ENCODE measurements around the gene KLF16. TPM values are rescaled to one million over a fixed set of nuclear protein-coding genes. Genes with fewer than 3 reads are reported as not detected.

The KLF16 gene
- total and polyA plus RNA-seq, 2 experiments from 2014 or later: 4.6 to 11.0 TPM

DNA sequence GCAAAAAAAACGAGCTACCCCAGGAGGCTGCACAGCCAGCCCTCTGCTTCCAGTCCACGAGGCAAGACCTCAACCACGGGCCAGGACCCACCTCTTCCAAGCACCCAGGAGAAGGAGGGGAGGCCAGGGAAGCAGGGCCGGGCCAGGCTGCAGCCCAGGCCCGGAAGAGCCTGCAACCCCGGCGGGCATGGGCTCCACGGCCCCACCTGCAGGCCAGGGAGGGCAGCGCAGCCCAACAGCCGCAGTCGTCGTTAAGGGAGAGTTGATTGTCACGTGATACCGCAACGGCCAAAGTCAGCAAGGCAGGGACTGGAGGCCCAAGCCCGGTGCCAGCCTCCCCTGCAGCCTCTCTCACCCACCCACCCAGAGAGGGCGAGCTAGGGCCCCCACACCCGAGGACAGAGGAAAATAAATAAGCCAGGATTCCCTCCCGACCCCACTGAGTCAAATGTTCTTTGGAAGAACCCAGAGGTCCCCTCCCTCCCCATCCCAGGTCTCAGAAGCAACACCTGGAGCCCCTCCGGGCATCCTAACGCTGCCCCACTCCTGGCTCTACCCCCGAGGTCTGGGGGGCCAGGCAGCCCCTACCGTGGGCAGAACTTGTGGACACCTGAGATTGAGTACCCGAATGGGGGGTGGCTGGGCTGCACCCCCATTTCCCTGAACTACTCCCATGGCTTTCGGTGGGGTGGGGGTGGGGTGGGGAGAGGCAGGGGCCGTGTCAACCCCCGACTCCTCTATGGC is 9.9 kb downstream of the KLF16 start:
- H3K4me1 ChIP-seq (ENCODE audit: insufficient read depth): peaks cover 31% of the 10 kb centered on the region
- H3K27me3 ChIP-seq (replicated peaks; ENCODE audit: insufficient read depth): no peaks in the 10 kb centered on the region
- H3K9me3 ChIP-seq (ENCODE audit: low read depth): no peaks in the 10 kb centered on the region
- no peaks in the 10 kb centered on the region for H3K36me3 ChIP-seq (ENCODE audit: low read depth)
- WGBS, 2 experiments (ENCODE audit: low coverage in 1 of 2, low lambda C conversion rate in 2 of 2, missing lambda C conversion rate in 2 of 2): 22 to 26% methylated on average over 22 to 26 of the region's 27 CpGs
- no peaks in the 10 kb centered on the region for H4K20me1 ChIP-seq (ENCODE audit: insufficient read depth)
- H3K79me2 ChIP-seq (ENCODE audit: insufficient read depth): peaks cover 75% of the 10 kb centered on the region
- no peak for TF ChIP-seq EZH2 (IDR thresholded peaks at IDR 0.05; ENCODE audit: insufficient read depth, poor library complexity, severe bottlenecking)
- TF ChIP-seq EZH2phosphoT487 (IDR thresholded peaks at IDR 0.05; ENCODE audit: insufficient read depth, low read depth): no peak
- peak overlapping the region; percentile 35 for H3K27ac ChIP-seq
- in situ Hi-C loops (cut with MboI): no loop called here
- H3K4me2 ChIP-seq (ENCODE audit: unreplicated experiment): peak overlapping the region; percentile 25
- DNase-seq: peak; percentile 92
- H3K9ac ChIP-seq: no peak overlapping the region
- H3F3A ChIP-seq (ENCODE audit: insufficient read depth): peaks cover 21% of the 10 kb centered on the region; the same call in 1 of the 2 replicates
- no peak overlapping the region for H2AFZ ChIP-seq
- no peak overlapping the region for H3K4me3 ChIP-seq
- no peaks in the 10 kb centered on the region for H3K9me2 ChIP-seq (ENCODE audit: insufficient read depth)

DNA sequence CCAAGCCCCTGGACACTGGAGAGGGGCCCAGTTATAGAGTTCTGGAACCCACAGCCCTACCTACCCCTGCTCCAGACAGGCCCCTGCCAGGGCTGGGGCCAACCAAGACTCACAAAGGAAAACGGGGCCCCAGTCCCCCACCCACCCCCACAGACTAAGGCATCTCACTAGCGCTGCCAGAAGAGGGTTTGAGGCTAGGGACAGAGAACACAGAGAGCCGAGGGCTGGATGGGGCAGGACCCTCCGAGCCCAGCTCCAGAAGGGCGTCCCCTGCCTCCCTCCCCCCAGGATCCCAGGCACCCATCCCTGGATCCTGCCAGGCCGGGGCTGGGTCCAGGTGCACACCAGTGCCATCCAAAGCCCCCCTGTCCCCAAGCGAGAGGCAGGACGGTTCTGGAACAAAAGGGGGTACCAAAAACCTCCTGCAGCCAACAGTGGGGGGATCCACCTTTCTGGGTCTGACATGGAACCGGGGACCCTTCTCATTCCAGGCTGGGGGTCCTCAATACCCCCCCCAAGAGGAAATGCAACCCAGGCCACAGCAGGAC is 10.7 kb downstream of the KLF16 start:
- no peak overlapping the region for H2AFZ ChIP-seq
- peaks cover 27% of the 10 kb centered on the region for H3K4me1 ChIP-seq (ENCODE audit: insufficient read depth)
- no peaks in the 10 kb centered on the region for H4K20me1 ChIP-seq (ENCODE audit: insufficient read depth)
- TF ChIP-seq EZH2phosphoT487 (IDR thresholded peaks at IDR 0.05; ENCODE audit: insufficient read depth, low read depth) (no peak), EZH2 (IDR thresholded peaks at IDR 0.05; ENCODE audit: insufficient read depth, poor library complexity, severe bottlenecking) (no peak)
- no peak overlapping the region for H3K4me2 ChIP-seq (ENCODE audit: unreplicated experiment)
- WGBS, 2 experiments (ENCODE audit: low coverage in 1 of 2, low lambda C conversion rate in 2 of 2, missing lambda C conversion rate in 2 of 2): 48 to 57% methylated on average over 5 to 9 of the region's 9 CpGs
- no peak overlapping the region for H3K4me3 ChIP-seq
- no peaks in the 10 kb centered on the region for H3K9me3 ChIP-seq (ENCODE audit: low read depth)
- no peaks in the 10 kb centered on the region for H3K27me3 ChIP-seq (replicated peaks; ENCODE audit: insufficient read depth)
- no peak for DNase-seq
- peaks cover 71% of the 10 kb centered on the region for H3K79me2 ChIP-seq (ENCODE audit: insufficient read depth)
- no peak overlapping the region for H3K27ac ChIP-seq
- H3K9me2 ChIP-seq (ENCODE audit: insufficient read depth): no peaks in the 10 kb centered on the region
- in situ Hi-C loops (cut with MboI): no loop called here
- H3F3A ChIP-seq (ENCODE audit: insufficient read depth): peaks cover 21% of the 10 kb centered on the region; the same call in 1 of the 2 replicates
- H3K36me3 ChIP-seq (ENCODE audit: low read depth): no peaks in the 10 kb centered on the region
- H3K9ac ChIP-seq: no peak overlapping the region

DNA sequence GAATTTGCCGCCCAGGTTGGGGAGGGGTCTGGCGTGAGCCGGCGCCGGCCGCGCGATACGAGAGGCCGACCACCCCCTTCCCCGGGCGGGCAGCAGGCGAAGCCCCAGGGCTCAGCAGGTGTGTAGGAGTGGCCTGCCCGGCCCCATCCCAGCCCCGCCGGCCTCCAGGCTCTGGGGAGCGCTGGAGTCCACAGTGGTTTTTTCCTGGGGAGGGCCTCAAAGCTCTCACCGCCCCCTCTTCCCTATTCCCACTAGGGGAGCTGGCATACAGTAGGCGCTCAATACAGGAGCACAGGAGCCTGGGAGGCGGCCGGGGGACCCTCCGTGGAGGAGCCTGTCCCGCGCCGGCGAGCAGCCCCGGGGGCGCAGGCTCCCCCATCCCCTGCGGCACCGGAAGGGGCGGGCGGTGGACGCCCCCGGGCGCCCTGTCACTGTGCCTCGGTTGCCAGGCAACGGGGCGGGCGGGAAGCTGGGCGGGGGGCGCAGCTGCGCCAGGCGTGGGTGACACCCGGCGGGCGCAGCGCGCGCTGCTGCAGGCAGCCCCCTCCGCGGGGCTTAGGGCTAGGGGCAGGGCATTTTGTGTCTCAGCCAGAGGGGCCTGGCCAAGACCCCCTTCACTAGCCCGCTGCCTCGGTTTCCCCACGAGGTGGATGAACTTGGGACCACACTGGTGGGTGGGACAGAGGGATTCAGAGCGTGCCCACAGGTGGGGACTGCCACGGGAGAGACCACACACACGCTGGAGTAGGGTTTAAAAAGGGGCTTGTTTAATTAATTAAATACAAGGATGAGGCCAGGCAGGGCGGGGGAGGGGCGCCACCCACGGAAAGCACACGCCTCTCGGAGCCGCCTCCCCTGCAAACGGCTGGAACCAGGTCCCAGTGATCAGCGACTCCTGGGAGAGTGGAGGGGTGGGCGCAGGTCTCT is 11.5 kb downstream of the KLF16 start:
- no peak for DNase-seq
- no peaks in the 10 kb centered on the region for H3K27me3 ChIP-seq (replicated peaks; ENCODE audit: insufficient read depth)
- no peaks in the 10 kb centered on the region for H3K9me3 ChIP-seq (ENCODE audit: low read depth)
- H3K27ac ChIP-seq: no peak overlapping the region
- H3K9me2 ChIP-seq (ENCODE audit: insufficient read depth): no peaks in the 10 kb centered on the region
- in situ Hi-C loops (cut with MboI): no loop called here
- H4K20me1 ChIP-seq (ENCODE audit: insufficient read depth): no peaks in the 10 kb centered on the region
- H3F3A ChIP-seq (ENCODE audit: insufficient read depth): peaks cover 21% of the 10 kb centered on the region; the same call in 1 of the 2 replicates
- H3K4me3 ChIP-seq: no peak overlapping the region
- H3K9ac ChIP-seq: no peak overlapping the region
- WGBS, 2 experiments (ENCODE audit: low coverage in 1 of 2, low lambda C conversion rate in 2 of 2, missing lambda C conversion rate in 2 of 2): 36 to 37% methylated on average over 43 to 53 of the region's 66 CpGs
- no peaks in the 10 kb centered on the region for H3K36me3 ChIP-seq (ENCODE audit: low read depth)
- H2AFZ ChIP-seq: no peak overlapping the region
- peaks cover 71% of the 10 kb centered on the region for H3K79me2 ChIP-seq (ENCODE audit: insufficient read depth)
- peaks cover 26% of the 10 kb centered on the region for H3K4me1 ChIP-seq (ENCODE audit: insufficient read depth)
- no peak overlapping the region for H3K4me2 ChIP-seq (ENCODE audit: unreplicated experiment)
- TF ChIP-seq EZH2 (IDR thresholded peaks at IDR 0.05; ENCODE audit: insufficient read depth, poor library complexity, severe bottlenecking): no peak
- no peak for TF ChIP-seq EZH2phosphoT487 (IDR thresholded peaks at IDR 0.05; ENCODE audit: insufficient read depth, low read depth)

Data from GM23248 (cell line).